Immature natural killer cell (primary cell): ENCODE results near the gene DHX16. TPM values are rescaled to one million over a fixed set of nuclear protein-coding genes. Genes with fewer than 3 reads are reported as not detected.

Source experiments
- DNase-seq, 3 donors: peaks; one replicate each; pipeline ENCODE4 v3.0.0; 2022; ENCODE audit warnings: mixed read lengths in 1 of 3
- H3K27ac Mint-ChIP-seq, 6 donors: one replicate each; pipeline ENCODE4 v1.8.0; 2020; ENCODE audit warnings: mixed read lengths in 6 of 6, mild to moderate bottlenecking in 5 of 6, inconsistent platforms in 4 of 6, moderate library complexity in 3 of 6
- H3K27me3 Mint-ChIP-seq, 3 donors: one replicate each; pipeline ENCODE4 v1.8.0; 2020 to 2021; ENCODE audit warnings: low read depth in 3 of 3, mild to moderate bottlenecking in 3 of 3, mixed read lengths in 3 of 3, moderate library complexity in 3 of 3, inconsistent platforms in 1 of 3
- H3K36me3 Mint-ChIP-seq, 3 donors: one replicate each; pipeline ENCODE4 v1.8.0; 2020; ENCODE audit warnings: mixed read lengths in 3 of 3, inconsistent platforms in 2 of 3, mild to moderate bottlenecking in 2 of 3
- H3K4me1 Mint-ChIP-seq, 2 donors: one replicate each; pipeline ENCODE4 v1.8.0; 2020; ENCODE audit warnings: inconsistent platforms in 2 of 2, mild to moderate bottlenecking in 2 of 2, mixed read lengths in 2 of 2, moderate library complexity in 1 of 2
- H3K4me3 Mint-ChIP-seq, 5 donors: one replicate each; pipeline ENCODE4 v1.8.0; 2020; ENCODE audit warnings: mild to moderate bottlenecking in 5 of 5, mixed read lengths in 5 of 5, inconsistent platforms in 3 of 5, moderate library complexity in 3 of 5
- H3K9me3 Mint-ChIP-seq, 6 donors: one replicate each; pipeline ENCODE4 v1.8.0; 2020; ENCODE audit warnings: mild to moderate bottlenecking in 6 of 6, mixed read lengths in 6 of 6, inconsistent platforms in 4 of 6, moderate library complexity in 3 of 6
- polyA plus RNA-seq, 3 donors: library from polyadenylated mRNA; unstranded; fragments of 300-500 nt; fragmentation: Illumina TruSeq; gene quantifications; one replicate each; pipeline ENCODE4 v1.2.3, GENCODE V29; 2021

DHX16 gene
- polyA plus RNA-seq, 3 donors from 2014 or later = 13.6 to 33.9 (median 14.4) TPM

DNA sequence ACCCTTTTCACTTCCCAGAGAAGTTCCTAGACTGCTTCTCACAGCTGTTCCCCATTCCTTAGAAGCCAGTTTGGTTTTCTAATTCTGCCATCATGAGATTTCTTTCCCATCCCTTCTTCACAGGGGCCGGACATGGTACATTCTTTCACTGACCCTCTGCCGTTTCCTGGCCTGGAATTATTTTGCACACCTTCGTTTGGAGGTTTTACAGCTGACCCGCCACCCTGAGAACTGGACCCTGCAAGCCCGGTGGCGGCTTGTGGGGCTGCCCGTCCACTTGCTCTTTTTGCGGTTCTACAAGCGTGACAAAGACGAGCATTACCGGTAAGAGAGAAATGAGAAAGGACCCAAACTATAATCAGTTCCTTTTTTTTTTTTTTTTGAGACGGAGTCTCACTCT, 21.7 kb downstream of the DHX16 start:
- peak overlapping the region in 1 of 6 donors; percentile 51 for H3K27ac Mint-ChIP-seq
- no peak overlapping the region for H3K4me3 Mint-ChIP-seq
- H3K27me3 Mint-ChIP-seq = peaks cover 0 to 6% (median 0%) of the 10 kb centered on the region in 3 donors
- H3K4me1 Mint-ChIP-seq = peaks cover 14 to 16% of the 10 kb centered on the region in 2 donors
- no peak for DNase-seq
- no peaks in the 10 kb centered on the region for H3K9me3 Mint-ChIP-seq
- peaks cover 6 to 26% (median 19%) of the 10 kb centered on the region in 3 donors for H3K36me3 Mint-ChIP-seq

DNA sequence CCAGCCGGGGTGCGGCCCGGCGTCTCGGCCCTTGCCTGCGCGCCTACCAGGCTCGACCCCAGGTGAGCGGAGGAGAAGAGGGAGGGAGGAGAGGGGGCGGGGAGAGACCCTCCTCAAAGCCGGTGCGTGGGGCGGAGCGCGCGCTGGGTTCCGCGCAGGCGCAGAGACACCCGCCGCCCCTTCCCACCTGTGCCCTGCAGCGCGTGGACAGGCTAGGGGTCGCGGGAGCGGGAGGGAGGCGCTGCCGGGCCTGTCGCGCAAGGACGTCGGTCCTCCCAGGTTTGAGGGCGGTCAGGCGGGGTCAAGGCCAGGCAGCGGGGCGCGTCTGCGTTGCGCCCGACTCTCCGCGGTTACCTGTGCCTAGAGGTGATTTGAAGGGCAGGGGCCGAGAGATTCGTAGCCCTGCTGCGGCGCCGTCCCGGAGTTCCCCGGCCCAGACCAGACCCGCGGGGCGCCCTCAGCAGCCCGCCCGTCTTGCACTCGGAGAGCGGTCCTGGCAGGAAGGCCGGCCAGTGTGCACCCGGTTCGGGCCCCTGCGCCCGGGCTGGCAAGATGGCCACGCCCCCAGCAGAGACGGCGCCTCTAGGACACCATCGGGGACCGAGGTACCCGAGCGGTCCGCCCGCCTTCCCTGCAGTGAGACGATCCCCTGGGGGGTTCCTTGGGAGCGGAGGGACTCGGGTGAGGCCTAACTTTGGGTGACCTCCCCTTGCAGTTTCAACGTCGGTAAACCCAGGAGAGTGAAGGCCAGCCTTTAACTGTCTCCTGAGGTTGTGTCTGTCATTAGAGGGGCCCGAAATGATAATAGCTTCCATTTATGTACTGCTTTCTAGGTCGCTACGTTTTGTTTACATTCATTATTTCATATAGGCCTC, 25.3 kb downstream of the DHX16 start:
- peaks cover 0 to 6% (median 0%) of the 10 kb centered on the region in 3 donors for H3K27me3 Mint-ChIP-seq
- H3K36me3 Mint-ChIP-seq = peaks cover 0 to 17% (median 6%) of the 10 kb centered on the region in 3 donors
- H3K4me1 Mint-ChIP-seq = peaks cover 22 to 23% of the 10 kb centered on the region in 2 donors

DNA sequence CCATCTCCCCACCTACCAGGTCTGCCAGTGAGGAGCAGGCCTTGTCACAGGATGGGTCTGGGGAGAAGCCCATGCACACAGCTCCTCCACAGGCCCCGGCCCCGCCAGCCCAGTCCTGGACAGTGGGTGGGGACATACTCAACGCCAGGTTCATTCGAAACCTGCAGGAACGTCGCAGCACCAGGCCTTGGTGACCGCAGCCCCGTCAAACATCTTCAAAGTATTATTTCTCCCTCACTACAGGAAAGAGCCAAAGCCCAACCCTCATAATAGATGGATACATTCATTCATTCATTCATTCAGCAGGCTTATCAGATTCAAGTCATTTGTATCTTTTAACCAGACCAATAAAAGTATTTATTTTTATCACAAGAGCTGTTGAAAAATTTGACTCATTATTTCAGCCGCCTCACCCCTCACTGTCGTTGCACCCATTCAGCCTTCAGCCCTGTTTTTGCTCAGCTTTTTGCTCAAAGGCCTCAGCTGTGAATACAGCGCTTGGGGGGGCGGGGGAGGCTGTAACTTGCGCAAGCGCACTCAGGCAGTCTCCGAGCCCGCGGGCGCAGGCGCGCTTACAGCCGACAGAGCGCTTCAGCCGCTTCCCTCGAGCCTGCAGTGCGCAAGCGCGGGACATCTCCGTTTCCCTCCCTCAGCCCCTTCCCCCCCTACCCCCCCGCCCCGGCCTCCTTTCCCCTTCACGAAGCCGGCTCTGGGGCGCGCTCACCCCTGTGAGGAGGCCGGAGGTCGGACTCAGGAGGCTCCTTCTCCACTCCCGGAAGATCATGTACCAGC, 26.2 kb downstream of the DHX16 start, which contains the start of gene C6orf136:
Gene C6orf136, plus strand, starts transcription at position 684 of the 792 bp plus-strand sequence. Its CDS starts 99 bp downstream, at position 783.
- peak within 1 kb of the TSS; percentile 84 to 94 (median 90) for H3K27ac Mint-ChIP-seq
- H3K9me3 Mint-ChIP-seq = no peaks in the 10 kb centered on the region

More for the DNA sequence above, 25.3 kb downstream of the DHX16 start:
- Mint-ChIP-seq H3K27ac (peak overlapping the region; percentile 84 to 94 (median 90)), H3K4me3 (peak overlapping the region; percentile 86 to 90 (median 88)), H3K9me3 (no peaks in the 10 kb centered on the region)
- peak; percentile 66 to 75 (median 74) for DNase-seq

DNA sequence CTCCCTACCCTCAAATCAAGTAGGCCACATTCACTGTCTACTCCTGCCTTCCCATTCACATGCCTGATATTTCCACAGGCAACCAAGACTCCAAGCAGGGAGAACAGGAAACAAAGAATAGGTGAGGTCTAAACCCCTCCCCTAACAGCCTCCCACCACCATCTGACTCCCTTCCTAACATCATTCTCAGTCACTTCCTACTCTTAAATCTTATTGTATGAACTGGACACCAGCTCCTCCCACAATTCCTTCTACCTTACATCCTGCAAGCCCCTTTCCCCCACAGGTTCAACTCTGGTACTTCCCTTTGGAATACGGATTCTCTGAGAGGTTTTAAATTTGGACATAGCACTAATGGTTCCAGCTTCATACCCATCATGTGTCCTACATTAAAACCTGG, 26.8 kb downstream of the DHX16 start:
- H3K4me1 Mint-ChIP-seq = peaks cover 22 to 23% of the 10 kb centered on the region in 2 donors
- peaks cover 3 to 15% (median 4%) of the 10 kb centered on the region in 3 donors for H3K36me3 Mint-ChIP-seq
- H3K9me3 Mint-ChIP-seq = no peaks in the 10 kb centered on the region
- H3K4me3 Mint-ChIP-seq = peak overlapping the region in 4 of 5 donors; percentile 37 to 90 (median 72)
- peaks cover 0 to 7% (median 0%) of the 10 kb centered on the region in 3 donors for H3K27me3 Mint-ChIP-seq
- peak overlapping the region; percentile 70 to 94 (median 88) for H3K27ac Mint-ChIP-seq
- no peak for DNase-seq

More for the DNA sequence above, 26.2 kb downstream of the DHX16 start, which contains the start of gene C6orf136:
- Mint-ChIP-seq H3K4me3 (peak within 1 kb of the TSS; percentile 86 to 90 (median 88)), H3K4me1 (peaks cover 22 to 23% of the 10 kb centered on the region in 2 donors), H3K36me3 (peaks cover 3 to 15% (median 6%) of the 10 kb centered on the region in 3 donors), H3K27me3 (peaks cover 0 to 6% (median 0%) of the 10 kb centered on the region in 3 donors)
- peak; percentile 87 to 93 (median 91) for DNase-seq

DNA sequence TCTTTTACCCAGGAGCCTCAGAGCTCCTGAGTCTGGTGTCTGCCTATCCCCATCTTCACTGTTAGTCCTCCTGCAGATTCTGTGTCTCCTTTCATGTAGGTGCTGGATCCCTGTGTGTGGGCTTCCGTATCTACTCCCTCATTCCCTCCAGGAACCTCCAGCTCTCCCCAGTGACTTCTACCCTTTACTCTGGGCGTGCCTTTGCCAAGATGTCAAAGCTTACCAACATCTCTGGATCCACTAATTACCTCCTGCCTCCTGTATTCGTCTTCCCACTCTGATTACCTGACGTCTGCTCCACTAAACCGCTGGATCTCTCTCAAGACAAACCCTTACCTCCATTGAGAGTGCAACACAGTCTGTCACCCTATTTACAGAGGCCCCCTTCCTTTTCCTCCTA, 28.0 kb downstream of the DHX16 start:
- Mint-ChIP-seq H3K4me3 (no peak overlapping the region), H3K27ac (peak overlapping the region in 2 of 6 donors; percentile 28 to 63), H3K36me3 (peaks cover 0 to 15% (median 4%) of the 10 kb centered on the region in 3 donors), H3K9me3 (no peaks in the 10 kb centered on the region), H3K4me1 (peaks cover 22 to 23% of the 10 kb centered on the region in 2 donors), H3K27me3 (peaks cover 0 to 8% (median 0%) of the 10 kb centered on the region in 3 donors)
- no peak for DNase-seq

DNA sequence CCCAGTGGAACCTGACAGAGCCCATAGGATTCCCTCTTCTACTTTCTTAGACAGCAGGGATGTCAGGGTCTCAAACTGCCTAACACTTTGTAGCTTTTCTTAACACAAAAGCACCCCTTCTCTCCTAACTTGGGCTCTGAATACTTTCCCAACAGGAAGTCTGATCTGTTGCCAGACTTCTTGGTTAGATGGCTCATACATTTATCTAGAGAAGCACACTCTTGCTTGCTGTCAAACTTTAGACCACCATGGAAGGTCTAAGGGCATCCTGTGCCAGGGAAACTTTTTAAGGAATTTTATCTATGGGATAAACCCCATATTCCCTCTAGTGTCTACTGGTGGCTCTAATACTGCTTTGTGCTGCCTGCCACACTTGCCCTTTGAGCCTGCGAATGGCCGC, 29.1 kb downstream of the DHX16 start:
- H3K4me1 Mint-ChIP-seq = peaks cover 22 to 23% of the 10 kb centered on the region in 2 donors
- DNase-seq = no peak
- peaks cover 0 to 7% (median 0%) of the 10 kb centered on the region in 3 donors for H3K27me3 Mint-ChIP-seq
- H3K27ac Mint-ChIP-seq = no peak overlapping the region
- H3K9me3 Mint-ChIP-seq = no peaks in the 10 kb centered on the region
- no peak overlapping the region for H3K4me3 Mint-ChIP-seq
- H3K36me3 Mint-ChIP-seq = peaks cover 0 to 15% (median 4%) of the 10 kb centered on the region in 3 donors

DNA sequence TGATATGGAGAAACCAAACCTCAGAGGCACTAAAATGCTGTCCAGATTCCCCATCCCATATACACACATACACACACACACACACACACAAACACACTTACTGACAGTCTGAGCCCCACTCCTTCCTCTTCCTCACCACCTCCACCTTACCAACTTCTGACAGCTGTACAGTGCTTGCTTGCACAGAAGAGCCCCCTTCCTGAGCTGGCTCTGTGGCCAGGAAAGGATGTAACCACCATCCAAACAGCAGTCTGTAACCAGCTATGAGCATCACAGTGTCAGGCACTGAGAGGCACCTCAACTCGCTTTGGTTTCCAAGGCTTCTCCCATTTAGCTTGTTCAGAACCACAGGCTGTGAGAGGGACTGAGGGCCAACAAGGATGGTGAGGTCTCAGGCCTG, 31.8 kb downstream of the DHX16 start:
- peaks cover 4 to 15% (median 4%) of the 10 kb centered on the region in 3 donors for H3K36me3 Mint-ChIP-seq
- no peaks in the 10 kb centered on the region for H3K9me3 Mint-ChIP-seq
- no peak overlapping the region for H3K4me3 Mint-ChIP-seq
- peaks cover 5 to 8% of the 10 kb centered on the region in 2 donors for H3K4me1 Mint-ChIP-seq
- DNase-seq = no peak
- H3K27ac Mint-ChIP-seq = peak overlapping the region in 3 of 6 donors; percentile 2 to 87 (median 76)
- peaks cover 0 to 2% (median 0%) of the 10 kb centered on the region in 3 donors for H3K27me3 Mint-ChIP-seq

DNA sequence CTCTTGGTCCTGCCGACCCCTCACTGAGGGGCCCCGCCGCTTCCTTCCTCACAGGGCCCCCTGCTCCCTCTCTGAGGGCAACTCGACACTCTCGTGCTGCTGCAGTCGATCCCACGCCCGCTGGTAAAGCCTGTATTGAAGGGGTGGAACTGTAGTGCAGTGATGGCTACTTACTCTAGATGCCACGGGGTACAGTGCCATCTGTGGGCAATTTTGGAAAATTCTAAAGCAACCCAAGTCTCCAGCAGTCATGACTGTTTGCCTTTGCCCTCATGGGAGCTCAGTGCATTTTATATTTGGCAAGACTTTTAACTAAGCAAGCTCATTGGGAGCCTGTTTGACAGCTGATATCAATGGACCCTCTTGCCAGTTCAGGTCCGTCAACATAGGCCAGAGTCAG, 32.3 kb downstream of the DHX16 start:
- peaks cover 4 to 15% (median 9%) of the 10 kb centered on the region in 3 donors for H3K36me3 Mint-ChIP-seq
- no peak for DNase-seq
- H3K27ac Mint-ChIP-seq = no peak overlapping the region
- H3K9me3 Mint-ChIP-seq = no peaks in the 10 kb centered on the region
- H3K4me1 Mint-ChIP-seq = peaks cover 0 to 2% of the 10 kb centered on the region in 2 donors
- peaks cover 0 to 2% (median 0%) of the 10 kb centered on the region in 3 donors for H3K27me3 Mint-ChIP-seq
- no peak overlapping the region for H3K4me3 Mint-ChIP-seq

DNA sequence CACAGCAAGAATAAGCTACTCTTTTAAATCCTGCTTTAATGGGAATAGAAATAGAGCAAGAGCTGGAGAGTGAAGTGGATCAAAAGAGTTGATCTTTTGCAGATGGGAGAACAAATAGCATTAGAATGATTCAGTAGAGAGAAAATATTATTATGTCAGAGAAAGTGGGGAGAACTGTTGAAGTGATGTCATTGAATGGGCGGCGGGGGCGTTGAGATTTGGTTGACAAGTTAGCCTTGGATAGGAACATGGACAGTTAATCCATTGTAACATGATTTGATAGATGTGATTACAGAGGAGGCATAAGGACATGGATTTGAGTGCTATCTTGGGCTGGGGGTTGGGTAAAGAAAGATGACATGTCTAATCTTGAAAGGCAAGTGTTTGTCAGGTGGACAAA, 37.0 kb downstream of the DHX16 start:
- Mint-ChIP-seq H3K36me3 (peaks cover 15 to 24% (median 16%) of the 10 kb centered on the region in 3 donors), H3K27ac (peak overlapping the region in 1 of 6 donors; percentile 13), H3K4me3 (no peak overlapping the region), H3K4me1 (no peaks in the 10 kb centered on the region), H3K27me3 (peaks cover 0 to 1% (median 0%) of the 10 kb centered on the region in 3 donors), H3K9me3 (no peaks in the 10 kb centered on the region)
- no peak for DNase-seq

DNA sequence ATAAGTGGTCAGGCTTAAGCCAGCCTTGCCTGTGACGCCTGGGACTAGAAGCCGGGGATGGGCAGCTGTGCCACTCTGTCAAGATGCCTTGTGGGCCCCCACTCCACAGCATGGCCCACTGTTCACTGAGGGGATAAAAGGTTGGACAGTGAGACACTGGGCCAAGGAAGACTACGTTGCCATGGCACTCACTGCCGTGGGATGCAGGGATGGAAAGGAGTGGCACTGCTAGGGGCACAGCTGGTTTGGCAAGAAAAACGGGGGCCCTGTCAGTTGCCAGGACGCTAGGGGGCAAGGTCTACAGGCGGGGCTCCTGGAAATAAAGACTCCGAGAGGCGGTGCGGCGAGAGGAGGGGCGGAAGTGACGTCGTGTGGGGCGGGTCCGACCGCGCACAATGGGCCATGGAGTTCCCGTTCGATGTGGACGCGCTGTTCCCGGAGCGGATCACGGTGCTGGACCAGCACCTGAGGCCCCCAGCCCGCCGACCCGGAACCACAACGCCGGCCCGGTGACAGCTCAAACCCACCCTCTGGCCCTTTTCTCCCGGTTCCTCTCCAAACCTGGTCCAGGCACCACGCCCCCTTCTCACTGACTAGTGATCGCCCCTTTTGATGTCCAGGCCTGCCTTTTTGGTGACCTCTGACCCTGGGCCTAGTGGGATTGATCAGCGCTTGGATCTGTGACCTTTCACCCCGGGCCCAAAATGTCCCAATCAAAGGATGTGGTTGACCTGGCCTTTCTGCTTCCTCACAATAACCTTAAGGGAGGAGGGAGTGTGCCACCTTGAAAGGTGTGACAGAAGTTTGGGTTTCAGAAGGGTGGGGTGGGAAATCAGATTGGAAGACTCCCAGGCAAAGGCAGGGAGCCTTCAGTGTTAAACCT, 46.1 kb downstream of the DHX16 start, which contains the start of gene ATAT1:
Gene ATAT1, plus strand, starts transcription at position 391 of the 883 bp plus-strand sequence.
- Mint-ChIP-seq H3K27me3 (peaks cover 0 to 6% (median 3%) of the 10 kb centered on the region in 3 donors), H3K27ac (peak within 1 kb of the TSS; percentile 95 to 98 (median 98)), H3K36me3 (peaks cover 5 to 30% (median 9%) of the 10 kb centered on the region in 3 donors), H3K4me1 (peaks cover 21 to 23% of the 10 kb centered on the region in 2 donors), H3K4me3 (peak within 1 kb of the TSS; percentile 89 to 92 (median 91)), H3K9me3 (no peaks in the 10 kb centered on the region)
- DNase-seq = peak; percentile 87 to 89 (median 88)

DNA sequence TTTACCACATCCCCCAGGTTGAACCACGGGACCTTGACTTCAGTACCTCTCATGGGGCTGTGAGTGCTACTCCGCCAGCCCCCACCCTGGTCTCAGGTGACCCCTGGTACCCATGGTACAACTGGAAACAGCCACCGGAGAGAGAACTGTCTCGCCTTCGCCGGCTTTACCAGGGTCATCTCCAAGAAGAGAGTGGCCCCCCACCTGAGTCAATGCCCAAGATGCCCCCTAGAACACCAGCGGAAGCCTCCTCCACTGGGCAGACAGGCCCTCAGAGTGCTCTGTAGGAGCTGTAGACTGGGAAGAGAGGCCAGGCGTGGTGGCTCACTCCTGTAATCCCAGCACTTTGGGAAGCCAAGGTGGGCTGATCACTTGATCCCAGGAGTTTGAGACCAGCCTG, 47.3 kb downstream of the DHX16 start:
- no peak for DNase-seq
- H3K9me3 Mint-ChIP-seq = no peaks in the 10 kb centered on the region
- peak overlapping the region; percentile 51 to 98 (median 96) for H3K27ac Mint-ChIP-seq
- H3K36me3 Mint-ChIP-seq = peaks cover 0 to 26% (median 9%) of the 10 kb centered on the region in 3 donors
- H3K4me3 Mint-ChIP-seq = peak overlapping the region in 1 of 5 donors; percentile 91
- peaks cover 0 to 6% (median 1%) of the 10 kb centered on the region in 3 donors for H3K27me3 Mint-ChIP-seq
- H3K4me1 Mint-ChIP-seq = peaks cover 21 to 24% of the 10 kb centered on the region in 2 donors

DNA sequence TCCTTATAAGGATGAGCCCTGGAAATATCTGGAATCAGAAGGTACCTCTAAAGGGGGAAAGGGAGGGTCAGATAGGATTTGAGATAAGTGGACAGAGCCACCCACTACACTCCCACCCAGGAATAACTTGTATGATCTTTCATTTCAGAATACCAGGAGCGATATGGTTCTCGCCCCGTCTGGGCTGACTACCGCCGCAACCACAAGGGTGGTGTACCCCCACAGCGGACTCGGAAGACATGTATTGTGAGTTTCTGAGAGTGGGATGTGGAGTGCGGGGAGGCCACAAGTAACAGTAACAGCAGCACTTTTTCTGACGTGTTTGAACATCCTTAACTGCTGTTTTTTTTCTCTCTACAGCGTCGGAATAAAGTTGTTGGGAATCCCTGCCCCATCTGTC, 53.2 kb downstream of the DHX16 start:
- peaks cover 0 to 9% (median 2%) of the 10 kb centered on the region in 6 donors for H3K9me3 Mint-ChIP-seq
- DNase-seq = no peak
- peaks cover 29 to 31% (median 31%) of the 10 kb centered on the region in 3 donors for H3K27me3 Mint-ChIP-seq
- H3K36me3 Mint-ChIP-seq = peaks cover 24 to 31% (median 29%) of the 10 kb centered on the region in 3 donors
- H3K27ac Mint-ChIP-seq = peak overlapping the region in 4 of 6 donors; percentile 100
- H3K4me3 Mint-ChIP-seq = peak overlapping the region in 3 of 5 donors; percentile 99 to 100 (median 99)
- H3K4me1 Mint-ChIP-seq = peaks cover 22 to 23% of the 10 kb centered on the region in 2 donors
